Measurements from ENCODE around the gene EML5. TPM values are rescaled to one million over a fixed set of nuclear protein-coding genes. Genes with fewer than 3 reads are reported as not detected.

EML5 gene
- total and polyA plus RNA-seq, 2 of the 13 experiments (the other 11 are each of a cell fraction or from before 2014, with no cell fraction given): 0.11 TPM; not detected in 1

DNA sequence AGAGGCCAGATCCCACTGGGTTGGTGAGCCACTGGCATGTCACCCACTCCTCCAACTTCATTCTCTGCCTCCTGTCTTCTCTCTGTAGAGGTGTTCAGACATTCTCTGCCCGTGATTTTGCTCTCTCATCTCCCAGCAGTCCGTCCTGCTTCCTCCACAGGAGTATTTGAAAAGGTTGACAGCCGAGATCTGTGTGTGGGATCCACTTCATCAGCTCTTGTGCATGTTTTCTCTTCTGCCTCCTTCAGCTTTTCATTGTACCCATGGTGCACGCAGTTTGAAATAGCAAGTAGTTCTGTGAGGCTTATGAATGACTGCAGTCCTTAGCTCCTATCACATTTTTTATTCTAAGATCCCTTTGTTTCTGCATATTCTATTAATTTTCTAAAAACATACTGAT is 195.2 kb downstream of the EML5 start (continued):
- no peak for TF ChIP-seq ZNF33A (CRISPR knock-in tag; IDR thresholded peaks at IDR 0.05; ENCODE audit: borderline replicate concordance)
- no peak for TF ChIP-seq BCLAF1 (IDR thresholded peaks at IDR 0.05)
- TF ChIP-seq, protein P1, sequence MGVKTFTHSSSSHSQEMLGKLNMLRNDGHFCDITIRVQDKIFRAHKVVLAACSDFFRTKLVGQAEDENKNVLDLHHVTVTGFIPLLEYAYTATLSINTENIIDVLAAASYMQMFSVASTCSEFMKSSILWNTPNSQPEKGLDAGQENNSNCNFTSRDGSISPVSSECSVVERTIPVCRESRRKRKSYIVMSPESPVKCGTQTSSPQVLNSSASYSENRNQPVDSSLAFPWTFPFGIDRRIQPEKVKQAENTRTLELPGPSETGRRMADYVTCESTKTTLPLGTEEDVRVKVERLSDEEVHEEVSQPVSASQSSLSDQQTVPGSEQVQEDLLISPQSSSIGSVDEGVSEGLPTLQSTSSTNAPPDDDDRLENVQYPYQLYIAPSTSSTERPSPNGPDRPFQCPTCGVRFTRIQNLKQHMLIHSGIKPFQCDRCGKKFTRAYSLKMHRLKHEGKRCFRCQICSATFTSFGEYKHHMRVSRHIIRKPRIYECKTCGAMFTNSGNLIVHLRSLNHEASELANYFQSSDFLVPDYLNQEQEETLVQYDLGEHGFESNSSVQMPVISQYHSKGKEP (CRISPR knock-in tag; IDR thresholded peaks at IDR 0.05): no peak

DNA sequence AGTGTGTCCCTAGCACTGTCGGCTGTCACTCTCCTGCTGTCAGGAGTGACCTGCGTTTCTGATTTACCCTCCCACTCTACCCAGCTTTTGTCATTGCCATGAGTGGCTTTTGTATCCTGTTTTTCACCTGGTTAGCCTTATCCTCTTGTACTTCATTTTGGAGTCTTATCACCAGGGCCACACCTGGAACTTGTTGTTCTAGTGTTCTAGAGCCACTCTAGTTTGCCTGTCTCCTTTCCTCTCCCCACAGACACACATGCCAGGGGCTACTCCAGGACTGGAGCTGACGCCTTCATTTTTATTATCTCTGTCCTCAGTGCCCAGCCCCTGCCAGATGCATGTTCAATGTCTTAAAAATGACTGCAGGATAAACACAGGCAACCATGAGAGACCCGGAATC is 195.7 kb downstream of the EML5 start:
- intact Hi-C loops (cut with micrococcal nuclease; ENCODE audit: unreplicated experiment): no loop called here
- no peak overlapping the region for H3K4me3 ChIP-seq (replicated peaks in 1 of 3; ENCODE audit: insufficient read depth in 1 of 3, low read depth in 2 of 3, low read length in 3 of 3)
- H4K20me1 ChIP-seq (ENCODE audit: insufficient read depth, low read length): no peaks in the 10 kb centered on the region
- TF ChIP-seq CBX1 (IDR thresholded peaks at IDR 0.05; ENCODE audit: low read depth) (no peak), HCFC1 (IDR thresholded peaks at IDR 0.05; ENCODE audit: low read depth, low read length) (no peak), ZNF703 (CRISPR knock-in tag; IDR thresholded peaks at IDR 0.05; ENCODE audit: borderline replicate concordance) (no peak), ZNF317 (CRISPR knock-in tag; IDR thresholded peaks at IDR 0.05) (peak; percentile 83), ZNF333 (CRISPR knock-in tag; IDR thresholded peaks at IDR 0.05; ENCODE audit: borderline replicate concordance) (no peak), NCOR1 (IDR thresholded peaks at IDR 0.05; ENCODE audit: borderline replicate concordance, low read length) (no peak), ZNF350 (CRISPR knock-in tag; IDR thresholded peaks at IDR 0.05; ENCODE audit: borderline replicate concordance, low read depth) (no peak), THYN1 (CRISPR knock-in tag; IDR thresholded peaks at IDR 0.05; ENCODE audit: borderline replicate concordance, low read depth) (no peak)
- no peak for ATAC-seq
- in situ Hi-C loops (cut with HindIII; ENCODE audit: extremely low pct_ligation_motif_present, low pct_unique_long_range_greater_than_20kb): no loop called here
- H3K9me3 ChIP-seq (ENCODE audit: low read length): no peaks in the 10 kb centered on the region
- BruUV-seq (replicated peaks): no TSS peak
- no peak for FAIRE-seq
- peaks cover 8% of the 10 kb centered on the region; the same call in 1 of the 2 replicates for H3K4me1 ChIP-seq (ENCODE audit: insufficient read depth, low read length)
- ChIA-PET CTCF (ENCODE audit: low intra/inter-chr PET ratio, low total read pairs) (no interaction called here), POLR2A (no interaction called here)
- no peaks in the 10 kb centered on the region for H3K79me2 ChIP-seq (ENCODE audit: insufficient read depth, low read length)
- DNase-seq (ENCODE audit: low spot score): no peak
- H3K27me3 ChIP-seq (ENCODE audit: control insufficient read depth in 1 of 2, insufficient read depth in 2 of 2, low read length in 2 of 2): no peaks in the 10 kb centered on the region
- peaks cover 29 to 64% of the 10 kb centered on the region in 2 experiments for H3K36me3 ChIP-seq (replicated peaks in 1 of 2; ENCODE audit: control insufficient read depth in 1 of 2, insufficient read depth in 2 of 2, low read length in 2 of 2)
- no peak overlapping the region for H3K27ac ChIP-seq (ENCODE audit: extremely low read length, insufficient read depth, low read length)
- 96% methylated on average over 4 of the region's 4 CpGs for WGBS (ENCODE audit: low lambda C conversion rate)
- no peak overlapping the region for H3K9ac ChIP-seq (ENCODE audit: insufficient read depth, low read depth, low read length)
- H3K4me2 ChIP-seq (ENCODE audit: low read depth, low read length): no peak overlapping the region
- no peak overlapping the region for H2AFZ ChIP-seq (ENCODE audit: low read length)
